ENCODE data around the gene ANKHD1. TPM values are rescaled to one million over a fixed set of nuclear protein-coding genes. Genes with fewer than 3 reads are reported as not detected.
"Not testable (repeated sequence)": the region's sequence is repeated elsewhere in the genome, so short reads cannot be mapped to it uniquely, and the experiment has no call there.

ANKHD1 gene
- total RNA-seq, 1 donor from 2014 or later, result 82.3 TPM

DNA sequence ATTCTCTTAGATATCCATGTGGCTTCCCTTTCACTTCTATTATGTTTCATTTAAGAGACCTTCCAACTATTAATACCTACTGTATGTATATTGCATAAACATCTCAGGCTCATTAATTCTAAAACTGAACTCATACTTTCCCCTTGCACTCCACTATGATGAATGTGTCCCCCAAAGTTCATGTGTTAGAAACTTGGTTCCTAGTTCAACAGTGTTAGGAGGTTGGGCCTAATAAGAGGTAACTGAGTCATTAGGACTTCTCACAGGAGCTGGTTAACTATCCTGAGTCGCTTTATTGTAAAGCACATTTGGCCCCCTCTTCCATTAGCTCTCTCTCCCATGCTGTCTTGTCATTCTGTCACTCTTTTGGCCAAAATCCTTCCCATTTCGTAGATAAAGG, 22.0 kb downstream of the ANKHD1 start:
- Mint-ChIP-seq H3K27ac (ENCODE audit: unreplicated experiment) (no peak overlapping the region), H3K4me3 (ENCODE audit: unreplicated experiment) (no peak overlapping the region), H3K36me3 (ENCODE audit: unreplicated experiment) (peaks cover 8% of the 10 kb centered on the region), H3K9me3 (ENCODE audit: unreplicated experiment) (no peaks in the 10 kb centered on the region), H3K27me3 (ENCODE audit: unreplicated experiment) (no peaks in the 10 kb centered on the region), H3K4me1 (ENCODE audit: unreplicated experiment) (peaks cover 15% of the 10 kb centered on the region)
- DNase-seq (ENCODE audit: extremely low spot score, unreplicated experiment), result no peak
- TF ChIP-seq, protein P1, sequence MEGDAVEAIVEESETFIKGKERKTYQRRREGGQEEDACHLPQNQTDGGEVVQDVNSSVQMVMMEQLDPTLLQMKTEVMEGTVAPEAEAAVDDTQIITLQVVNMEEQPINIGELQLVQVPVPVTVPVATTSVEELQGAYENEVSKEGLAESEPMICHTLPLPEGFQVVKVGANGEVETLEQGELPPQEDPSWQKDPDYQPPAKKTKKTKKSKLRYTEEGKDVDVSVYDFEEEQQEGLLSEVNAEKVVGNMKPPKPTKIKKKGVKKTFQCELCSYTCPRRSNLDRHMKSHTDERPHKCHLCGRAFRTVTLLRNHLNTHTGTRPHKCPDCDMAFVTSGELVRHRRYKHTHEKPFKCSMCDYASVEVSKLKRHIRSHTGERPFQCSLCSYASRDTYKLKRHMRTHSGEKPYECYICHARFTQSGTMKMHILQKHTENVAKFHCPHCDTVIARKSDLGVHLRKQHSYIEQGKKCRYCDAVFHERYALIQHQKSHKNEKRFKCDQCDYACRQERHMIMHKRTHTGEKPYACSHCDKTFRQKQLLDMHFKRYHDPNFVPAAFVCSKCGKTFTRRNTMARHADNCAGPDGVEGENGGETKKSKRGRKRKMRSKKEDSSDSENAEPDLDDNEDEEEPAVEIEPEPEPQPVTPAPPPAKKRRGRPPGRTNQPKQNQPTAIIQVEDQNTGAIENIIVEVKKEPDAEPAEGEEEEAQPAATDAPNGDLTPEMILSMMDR (IDR thresholded peaks at IDR 0.05), result no peak

DNA sequence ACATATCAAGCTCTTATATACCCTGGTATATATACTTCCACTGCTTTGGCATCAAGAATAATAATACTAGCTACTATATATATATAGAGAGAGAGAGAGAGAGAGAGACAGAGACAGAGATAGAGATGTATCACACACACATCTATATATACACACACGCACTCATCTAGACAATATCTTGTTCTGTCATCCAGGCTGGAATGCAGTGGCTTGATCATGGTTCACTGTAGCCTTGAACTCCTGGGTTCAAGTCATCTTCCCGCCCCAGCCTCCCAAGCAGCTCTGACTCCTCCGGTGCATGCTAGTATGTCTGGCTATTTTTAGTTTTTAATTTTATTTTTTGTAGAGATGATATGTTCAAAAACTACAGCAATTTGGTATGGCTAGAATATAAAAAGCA, 22.5 kb downstream of the ANKHD1 start:
- no peaks in the 10 kb centered on the region for H3K27me3 Mint-ChIP-seq (ENCODE audit: unreplicated experiment)
- H3K27ac Mint-ChIP-seq (ENCODE audit: unreplicated experiment), result no peak overlapping the region
- H3K4me1 Mint-ChIP-seq (ENCODE audit: unreplicated experiment), result peaks cover 15% of the 10 kb centered on the region
- H3K9me3 Mint-ChIP-seq (ENCODE audit: unreplicated experiment), result no peaks in the 10 kb centered on the region
- TF ChIP-seq, protein P1 (IDR thresholded peaks at IDR 0.05), result no peak
- H3K36me3 Mint-ChIP-seq (ENCODE audit: unreplicated experiment), result peaks cover 8% of the 10 kb centered on the region
- H3K4me3 Mint-ChIP-seq (ENCODE audit: unreplicated experiment), result no peak overlapping the region
- DNase-seq (ENCODE audit: extremely low spot score, unreplicated experiment), result no peak

DNA sequence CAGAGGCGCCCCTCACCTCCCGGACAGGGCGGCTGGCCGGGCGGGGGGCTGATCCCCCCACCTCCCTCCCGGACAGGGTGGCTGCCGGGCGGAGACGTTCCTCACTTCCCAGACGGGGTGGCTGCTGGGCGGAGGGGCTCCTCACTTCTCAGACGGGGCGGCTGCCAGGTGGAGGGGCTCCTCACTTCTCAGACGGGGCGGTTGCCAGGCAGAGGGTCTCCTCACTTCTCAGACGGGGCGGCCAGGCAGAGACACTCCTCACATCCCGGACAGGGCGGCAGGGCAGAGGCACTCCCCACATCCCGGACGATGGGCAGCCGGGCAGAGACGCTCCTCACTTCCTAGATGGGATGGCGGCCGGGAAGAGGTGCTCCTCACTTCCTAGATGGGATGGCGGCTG, 26.1 kb downstream of the ANKHD1 start:
- H3K4me1 Mint-ChIP-seq (ENCODE audit: unreplicated experiment); H3K36me3 Mint-ChIP-seq (ENCODE audit: unreplicated experiment); H3K9me3 Mint-ChIP-seq (ENCODE audit: unreplicated experiment); H3K27me3 Mint-ChIP-seq (ENCODE audit: unreplicated experiment); DNase-seq (ENCODE audit: extremely low spot score, unreplicated experiment); H3K4me3 Mint-ChIP-seq (ENCODE audit: unreplicated experiment); H3K27ac Mint-ChIP-seq (ENCODE audit: unreplicated experiment): not testable (repeated sequence)

DNA sequence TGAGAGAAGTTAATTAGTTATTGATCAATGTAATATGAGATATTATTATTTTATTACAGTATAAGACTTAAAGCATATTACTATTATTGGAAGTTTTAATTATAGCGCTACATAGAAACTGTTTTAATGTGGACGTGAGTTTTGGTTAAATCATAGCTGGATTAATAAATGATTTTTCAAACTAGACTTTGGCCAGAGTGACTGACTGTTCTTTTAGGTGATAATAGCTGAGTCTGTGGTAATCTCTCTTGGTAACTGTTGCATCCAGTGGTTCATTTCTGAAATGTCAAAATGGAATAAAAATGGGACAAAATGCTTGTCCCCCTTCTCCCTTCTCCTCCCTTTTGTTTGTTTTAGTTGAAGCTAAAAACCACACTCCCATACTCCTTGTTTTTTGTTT, 28.1 kb downstream of the ANKHD1 start:
- TF ChIP-seq, protein P1 (IDR thresholded peaks at IDR 0.05), result no peak
- no peaks in the 10 kb centered on the region for H3K9me3 Mint-ChIP-seq (ENCODE audit: unreplicated experiment)
- no peak overlapping the region for H3K4me3 Mint-ChIP-seq (ENCODE audit: unreplicated experiment)
- H3K27ac Mint-ChIP-seq (ENCODE audit: unreplicated experiment), result no peak overlapping the region
- H3K4me1 Mint-ChIP-seq (ENCODE audit: unreplicated experiment), result peaks cover 2% of the 10 kb centered on the region
- H3K36me3 Mint-ChIP-seq (ENCODE audit: unreplicated experiment), result no peaks in the 10 kb centered on the region
- no peak for DNase-seq (ENCODE audit: extremely low spot score, unreplicated experiment)
- H3K27me3 Mint-ChIP-seq (ENCODE audit: unreplicated experiment), result no peaks in the 10 kb centered on the region

DNA sequence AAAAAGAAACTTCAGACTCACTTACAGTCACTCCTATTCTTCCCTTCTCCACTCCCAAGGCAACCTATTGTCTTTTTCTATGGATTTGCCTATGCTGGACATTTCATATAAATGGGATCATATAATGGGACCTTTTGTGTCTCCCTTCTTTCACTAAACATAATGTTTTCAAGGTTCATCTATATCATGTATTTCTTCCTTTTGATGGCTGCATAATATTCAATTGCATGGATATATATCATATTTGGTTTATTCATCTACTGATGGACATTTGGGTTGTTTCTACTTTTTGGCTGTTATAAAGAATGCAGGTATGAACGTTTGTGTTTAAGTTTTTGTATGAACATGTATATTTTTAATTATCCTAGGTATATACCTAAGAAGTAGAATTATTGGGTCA, 30.6 kb downstream of the ANKHD1 start:
- DNase-seq (ENCODE audit: extremely low spot score, unreplicated experiment), result no peak
- H3K36me3 Mint-ChIP-seq (ENCODE audit: unreplicated experiment), result peaks cover 3% of the 10 kb centered on the region
- no peak overlapping the region for H3K4me3 Mint-ChIP-seq (ENCODE audit: unreplicated experiment)
- H3K4me1 Mint-ChIP-seq (ENCODE audit: unreplicated experiment), result peaks cover 2% of the 10 kb centered on the region
- no peaks in the 10 kb centered on the region for H3K27me3 Mint-ChIP-seq (ENCODE audit: unreplicated experiment)
- TF ChIP-seq, protein P1 (IDR thresholded peaks at IDR 0.05), result no peak
- no peaks in the 10 kb centered on the region for H3K9me3 Mint-ChIP-seq (ENCODE audit: unreplicated experiment)
- H3K27ac Mint-ChIP-seq (ENCODE audit: unreplicated experiment), result no peak overlapping the region

DNA sequence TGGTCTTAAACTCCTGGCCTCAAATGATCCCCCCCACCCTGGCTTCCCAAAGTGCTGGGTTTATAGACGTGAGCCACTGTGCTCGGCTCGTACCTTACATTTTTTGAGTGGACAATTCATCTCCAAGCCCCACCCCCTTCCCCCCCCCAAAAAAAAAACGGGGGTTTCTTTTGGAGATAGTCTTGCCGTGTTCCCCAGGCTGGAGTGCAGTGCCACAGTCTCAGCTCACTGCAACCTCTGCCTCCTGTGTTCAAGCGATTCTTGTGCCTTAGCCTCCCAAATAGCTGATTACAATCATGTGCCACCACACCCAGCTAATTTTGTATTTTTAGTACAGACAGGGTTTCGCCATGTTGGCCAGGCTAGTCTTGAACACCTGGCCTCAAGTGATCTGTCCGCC, 31.3 kb downstream of the ANKHD1 start:
- Mint-ChIP-seq H3K27ac (ENCODE audit: unreplicated experiment) (no peak overlapping the region), H3K36me3 (ENCODE audit: unreplicated experiment) (peaks cover 4% of the 10 kb centered on the region)

DNA sequence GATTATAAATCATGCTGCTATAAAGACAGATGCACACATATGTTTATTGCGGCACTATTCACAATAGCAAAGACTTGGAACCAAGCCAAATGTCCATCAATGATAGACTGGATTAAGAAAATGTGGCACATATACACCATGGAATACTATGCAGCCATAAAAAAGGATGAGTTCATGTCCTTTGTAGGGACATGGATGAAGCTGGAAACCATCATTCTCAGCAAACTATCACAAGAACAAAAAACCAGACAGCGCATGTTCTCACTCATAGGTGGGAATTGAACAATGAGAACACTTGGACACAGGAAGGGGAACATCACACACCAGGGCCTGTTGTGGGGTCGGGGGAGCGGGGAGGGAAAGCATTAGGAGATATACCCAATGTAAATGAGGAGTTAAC, 55.7 kb downstream of the ANKHD1 start:
- DNase-seq (ENCODE audit: extremely low spot score, unreplicated experiment); H3K9me3 Mint-ChIP-seq (ENCODE audit: unreplicated experiment); H3K27ac Mint-ChIP-seq (ENCODE audit: unreplicated experiment); H3K4me1 Mint-ChIP-seq (ENCODE audit: unreplicated experiment); H3K4me3 Mint-ChIP-seq (ENCODE audit: unreplicated experiment); H3K27me3 Mint-ChIP-seq (ENCODE audit: unreplicated experiment): not testable (repeated sequence)
- H3K36me3 Mint-ChIP-seq (ENCODE audit: unreplicated experiment), result peaks cover 39% of the 10 kb centered on the region

More for the DNA sequence above, 31.3 kb downstream of the ANKHD1 start:
- TF ChIP-seq, protein P1 (IDR thresholded peaks at IDR 0.05), result no peak
- Mint-ChIP-seq H3K4me1 (ENCODE audit: unreplicated experiment) (peaks cover 2% of the 10 kb centered on the region), H3K4me3 (ENCODE audit: unreplicated experiment) (no peak overlapping the region), H3K27me3 (ENCODE audit: unreplicated experiment) (no peaks in the 10 kb centered on the region), H3K9me3 (ENCODE audit: unreplicated experiment) (no peaks in the 10 kb centered on the region)
- DNase-seq (ENCODE audit: extremely low spot score, unreplicated experiment), result no peak

All from osteocyte (in vitro differentiated cells).